ENCODE measurements around the gene TBX10.

GRCh38 chr11:67638535-67639437 is 777 bp downstream of the TBX10 start:
- no peak for TF ChIP-seq POLR2A (IDR thresholded peaks at IDR 0.05; ENCODE audit: low read depth, low read length)
- no peak for TF ChIP-seq CTCF (IDR thresholded peaks at IDR 0.05; ENCODE audit: extremely low read depth in 1 of 2, insufficient read depth in 1 of 2, low read depth in 1 of 2, low read length in 2 of 2)
- TF ChIP-seq MYC (IDR thresholded peaks at IDR 0.05; ENCODE audit: low read depth, low read length), result no peak
- TF ChIP-seq POLR2AphosphoS5 (IDR thresholded peaks at IDR 0.05; ENCODE audit: insufficient read depth, low read depth, low read length), result no peak
- no peak for TF ChIP-seq EZH2 (IDR thresholded peaks at IDR 0.05; ENCODE audit: borderline replicate concordance, low read depth, low read length, severe bottlenecking)
- TF ChIP-seq FOS (IDR thresholded peaks at IDR 0.05; ENCODE audit: borderline replicate concordance, insufficient read depth, low read length), result no peak
- no peak for TF ChIP-seq JUN (IDR thresholded peaks at IDR 0.05; ENCODE audit: borderline replicate concordance, insufficient read depth, insufficient read length, low read depth)
- TF ChIP-seq GATA2 (IDR thresholded peaks at IDR 0.05; ENCODE audit: insufficient read depth, insufficient read length, low read depth, low read length), result no peak
